ENCODE results near the gene ZNF202.
"Not testable (repeated sequence)": the region's sequence is repeated elsewhere in the genome, so short reads cannot be mapped to it uniquely, and the experiment has no call there.

ZNF202 gene

GRCh38 chr11:123738374-123738773 lies 3.1 kb downstream of the ZNF202 start:
- no peak for DNase-seq

GRCh38 chr11:123736769-123737168 lies 4.7 kb downstream of the ZNF202 start:
- DNase-seq: no peak

GRCh38 chr11:123729602-123730001 lies 11.9 kb downstream of the ZNF202 start:
- DNase-seq: no peak

GRCh38 chr11:123725995-123726655 lies 15.3 kb downstream of the ZNF202 start:
- no peak for DNase-seq

GRCh38 chr11:123719452-123719851 lies 22.0 kb downstream of the ZNF202 start:
- no peak for DNase-seq

GRCh38 chr11:123718469-123718868 lies 23.0 kb downstream of the ZNF202 start:
- no peak for DNase-seq

- no peak for DNase-seq
Measured at GRCh38 chr11:123718063-123718462, 23.4 kb downstream of the ZNF202 start.

- DNase-seq: not testable (repeated sequence)
Measured at GRCh38 chr11:123712627-123713026, 28.8 kb downstream of the ZNF202 start.

- peak; percentile 77 for DNase-seq
Measured at GRCh38 chr11:123707606-123708205, 33.8 kb downstream of the ZNF202 start.

- DNase-seq: no peak
Measured at GRCh38 chr11:123707206-123707605, 34.3 kb downstream of the ZNF202 start.

GRCh38 chr11:123704341-123704740 lies 37.1 kb downstream of the ZNF202 start:
- DNase-seq: no peak

- DNase-seq: no peak
Measured at GRCh38 chr11:123702696-123703095, 38.8 kb downstream of the ZNF202 start.

- DNase-seq: no peak
Measured at GRCh38 chr11:123702139-123702538, 39.3 kb downstream of the ZNF202 start.

- no peak for DNase-seq
Measured at GRCh38 chr11:123700772-123701171, 40.7 kb downstream of the ZNF202 start.

GRCh38 chr11:123698546-123699127 lies 42.8 kb downstream of the ZNF202 start:
- DNase-seq: no peak

GRCh38 chr11:123696183-123696582 lies 45.3 kb downstream of the ZNF202 start:
- DNase-seq: no peak

GRCh38 chr11:123695231-123695630 lies 46.2 kb downstream of the ZNF202 start:
- DNase-seq: no peak

- DNase-seq: no peak
Measured at GRCh38 chr11:123694551-123694950, 46.9 kb downstream of the ZNF202 start.

- no peak for DNase-seq
Measured at GRCh38 chr11:123692961-123693360, 48.5 kb downstream of the ZNF202 start.

GRCh38 chr11:123690485-123690884 lies 51.0 kb downstream of the ZNF202 start:
- no peak for DNase-seq

GRCh38 chr11:123684601-123685000 lies 56.9 kb downstream of the ZNF202 start:
- DNase-seq: no peak

- no peak for DNase-seq
Measured at GRCh38 chr11:123683428-123684170, 57.9 kb downstream of the ZNF202 start.

- no peak for DNase-seq
Measured at GRCh38 chr11:123682696-123683410, 58.6 kb downstream of the ZNF202 start.

Data from NCI-H1105 (cell line).